ENCODE measurements around the gene USP17L30.
"Not testable (repeated sequence)": the region's sequence is repeated elsewhere in the genome, so short reads cannot be mapped to it uniquely, and the experiment has no call there.

Gene USP17L30

DNA sequence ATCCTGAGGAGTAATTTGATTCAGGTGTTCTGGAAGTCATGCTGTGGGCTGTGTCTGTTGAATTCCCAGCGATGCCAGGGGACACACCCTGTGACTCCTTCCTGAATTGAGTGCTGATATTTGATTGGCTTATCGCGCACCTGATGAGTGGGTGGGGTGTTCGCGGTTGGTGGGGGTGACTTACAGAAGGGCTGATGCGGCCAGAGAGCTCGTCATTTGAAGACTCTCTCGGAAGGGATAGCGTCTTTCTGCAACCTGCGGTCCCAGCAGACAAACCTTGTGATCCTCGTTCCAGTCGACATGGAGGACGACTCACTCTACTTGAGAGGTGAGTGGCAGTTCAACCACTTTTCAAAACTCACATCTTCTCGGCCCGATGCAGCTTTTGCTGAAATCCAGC is at the start of gene USP17L30:
Gene USP17L30, plus strand, starts transcription at position 301 of the 400 bp plus-strand sequence. Its CDS starts 0 bp downstream, at position 301.
- not testable (repeated sequence) for DNase-seq

GRCh38 chr4:9324191-9324590 is 38.7 kb upstream of the USP17L30 start:
- DNase-seq, result not testable (repeated sequence)

- not testable (repeated sequence) for DNase-seq
Observed at GRCh38 chr4:9324865-9325264, 38.1 kb upstream of the USP17L30 start, which contains the start of gene USP17L24. TSS of gene USP17L24 (plus strand) at chr4:9325165. CDS start at chr4:9325165, 0 bp downstream.

DNA sequence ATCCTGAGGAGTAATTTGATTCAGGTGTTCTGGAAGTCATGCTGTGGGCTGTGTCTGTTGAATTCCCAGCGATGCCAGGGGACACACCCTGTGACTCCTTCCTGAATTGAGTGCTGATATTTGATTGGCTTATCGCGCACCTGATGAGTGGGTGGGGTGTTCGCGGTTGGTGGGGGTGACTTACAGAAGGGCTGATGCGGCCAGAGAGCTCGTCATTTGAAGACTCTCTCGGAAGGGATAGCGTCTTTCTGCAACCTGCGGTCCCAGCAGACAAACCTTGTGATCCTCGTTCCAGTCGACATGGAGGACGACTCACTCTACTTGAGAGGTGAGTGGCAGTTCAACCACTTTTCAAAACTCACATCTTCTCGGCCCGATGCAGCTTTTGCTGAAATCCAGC is 33.3 kb upstream of the USP17L30 start, which contains the start of gene USP17L25:
Gene USP17L25, plus strand, starts transcription at position 301 of the 400 bp plus-strand sequence. Its CDS starts 0 bp downstream, at position 301.
- not testable (repeated sequence) for DNase-seq

- not testable (repeated sequence) for DNase-seq
Observed at GRCh38 chr4:9334358-9334757, 28.6 kb upstream of the USP17L30 start, which contains the start of gene USP17L26. TSS of gene USP17L26 (plus strand) at chr4:9334658. CDS start at chr4:9334658, 0 bp downstream.

GRCh38 chr4:9339103-9339502 is 23.8 kb upstream of the USP17L30 start, which contains the start of gene USP17L5:
TSS of gene USP17L5 (plus strand) at chr4:9339403. CDS start at chr4:9339403, 0 bp downstream.
- DNase-seq, result not testable (repeated sequence)

GRCh38 chr4:9343848-9344247 is 19.1 kb upstream of the USP17L30 start, which contains the start of gene USP17L27:
TSS of gene USP17L27 (plus strand) at chr4:9344148. CDS start at chr4:9344148, 0 bp downstream.
- not testable (repeated sequence) for DNase-seq

GRCh38 chr4:9348593-9348992 is 14.3 kb upstream of the USP17L30 start, which contains the start of gene USP17L28:
TSS of gene USP17L28 (plus strand) at chr4:9348893. CDS start at chr4:9348893, 0 bp downstream.
- DNase-seq, result not testable (repeated sequence)

DNA sequence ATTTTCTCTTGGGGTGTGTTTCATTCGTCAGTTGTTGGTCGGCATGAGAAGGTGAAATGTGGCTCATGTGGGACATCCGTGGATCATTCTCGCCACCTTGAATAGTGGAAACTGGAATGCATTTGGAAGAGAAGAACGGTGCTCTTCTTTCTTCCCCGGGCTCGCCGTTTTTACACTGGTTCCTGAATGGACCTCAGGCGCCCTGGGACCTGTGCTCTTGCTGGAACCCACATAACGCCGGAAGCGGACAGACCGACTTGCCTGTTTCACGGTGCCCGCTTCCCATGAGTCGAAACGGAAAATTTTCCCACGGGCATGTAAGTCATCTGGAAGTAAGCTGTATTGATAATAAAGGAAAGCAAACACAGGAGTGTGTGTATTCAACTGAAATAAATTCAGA is 12.1 kb upstream of the USP17L30 start:
- DNase-seq, result not testable (repeated sequence)

- DNase-seq, result not testable (repeated sequence)
Observed at GRCh38 chr4:9353338-9353737, 9.6 kb upstream of the USP17L30 start, which contains the start of gene USP17L29. TSS of gene USP17L29 (plus strand) at chr4:9353638. CDS start at chr4:9353638, 0 bp downstream.

GRCh38 chr4:9379881-9380280 is 17.0 kb downstream of the USP17L30 start:
- not testable (repeated sequence) for DNase-seq

- DNase-seq, result peak; percentile 52
Observed at GRCh38 chr4:9381012-9381534, 18.1 kb downstream of the USP17L30 start.

GRCh38 chr4:9384126-9384525 is 21.2 kb downstream of the USP17L30 start:
- DNase-seq, result no peak

GRCh38 chr4:9389001-9389400 is 26.1 kb downstream of the USP17L30 start:
- not testable (repeated sequence) for DNase-seq

DNA sequence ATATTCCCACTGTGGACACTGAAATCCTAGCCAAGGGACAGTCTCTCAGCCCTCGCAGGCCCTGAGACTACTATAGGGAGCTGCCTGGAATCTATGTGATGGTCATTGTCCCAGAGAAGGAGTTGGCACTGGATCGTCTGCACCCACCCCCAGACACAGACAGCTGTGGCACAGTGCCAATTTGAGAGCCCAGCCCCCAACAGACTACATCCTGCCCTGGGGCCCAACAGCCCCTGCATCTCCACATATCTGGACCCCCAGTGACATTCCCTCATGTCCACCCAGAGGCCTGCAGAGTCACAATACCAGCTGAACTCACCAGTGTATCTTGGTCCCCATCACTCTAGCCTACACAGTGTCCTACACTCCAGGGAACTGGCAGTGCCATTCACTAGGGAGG is 42.8 kb downstream of the USP17L30 start:
- not testable (repeated sequence) for DNase-seq

DNA sequence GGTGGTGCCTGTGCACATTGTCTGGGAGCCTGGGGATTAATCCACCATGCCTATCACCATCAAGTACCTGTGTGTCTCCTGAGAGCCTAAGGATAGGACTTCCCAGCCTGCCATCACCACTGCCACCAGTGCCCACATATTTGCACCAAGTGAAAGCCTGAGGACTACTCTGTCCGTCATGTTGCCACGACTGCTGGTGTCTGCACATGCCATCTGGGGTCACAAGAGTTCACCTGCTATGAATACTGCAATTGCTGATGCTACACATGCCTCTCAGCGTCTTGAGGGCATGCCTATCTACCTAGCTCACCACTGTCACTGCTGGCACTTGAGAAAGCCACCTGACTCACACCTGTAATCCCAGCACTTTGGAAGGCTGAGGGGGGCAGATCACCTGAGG is 43.6 kb downstream of the USP17L30 start:
- DNase-seq, result not testable (repeated sequence)

DNA sequence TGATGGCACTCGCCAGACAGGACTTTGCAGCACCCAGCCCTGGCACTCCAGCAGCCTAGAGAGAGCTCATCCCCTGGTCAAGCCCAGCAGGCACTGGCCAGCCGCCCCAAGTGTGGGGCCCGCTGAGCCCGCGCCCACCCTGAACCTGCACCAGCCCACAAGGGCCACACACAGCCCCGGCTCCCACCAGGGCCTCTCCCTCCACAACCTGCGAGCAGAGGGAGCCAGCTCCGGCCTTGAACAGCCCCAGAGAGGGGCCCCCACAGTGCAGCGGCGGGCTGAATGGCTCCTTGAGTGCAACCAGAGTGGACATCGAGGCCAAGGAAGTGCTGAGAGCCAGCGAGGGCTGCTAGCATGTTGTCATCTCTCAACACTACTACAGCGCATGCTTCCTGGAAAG is 46.9 kb downstream of the USP17L30 start:
- no peak for DNase-seq

All from CD4-positive, alpha-beta T cell treated with Interleukin-4 for 4 hours (primary cell).